BLaER1 (cell line): Measurements from ENCODE around the gene RHOBTB1.
"Not testable (repeated sequence)": the region's sequence is repeated elsewhere in the genome, so short reads cannot be mapped to it uniquely, and the experiment has no call there.

Experiments used
- H3K27ac ChIP-seq: shearing (Covaris generic); formaldehyde crosslinking; 2 replicates; pipeline ENCODE4 v1.8.1; 2022
- H3K27me3 ChIP-seq: shearing (Covaris generic); formaldehyde crosslinking; 2 replicates; pipeline ENCODE4 v1.8.1; 2022
- H3K36me3 ChIP-seq: shearing (Covaris generic); formaldehyde crosslinking; 2 replicates; pipeline ENCODE4 v1.8.1; 2022
- H3K4me1 ChIP-seq: shearing (Covaris generic); formaldehyde crosslinking; 2 replicates; pipeline ENCODE4 v1.8.1; 2022
- H3K4me2 ChIP-seq: shearing (Covaris generic); formaldehyde crosslinking; 2 replicates; pipeline ENCODE4 v1.8.1; 2022
- H3K4me3 ChIP-seq: shearing (Covaris generic); formaldehyde crosslinking; 2 replicates; pipeline ENCODE4 v1.8.1; 2022
- H3K9ac ChIP-seq: shearing (Covaris generic); formaldehyde crosslinking; 2 replicates; pipeline ENCODE4 v1.8.1; 2022
- H3K9me3 ChIP-seq: shearing (Covaris generic); formaldehyde crosslinking; 2 replicates; pipeline ENCODE4 v1.8.1; 2022
- H4K20me1 ChIP-seq: shearing (Covaris generic); formaldehyde crosslinking; 2 replicates; pipeline ENCODE4 v1.8.1; 2022
- Cebpa-rat ChIP-seq: shearing (Covaris generic); IDR thresholded peaks from 2 replicates; pipeline ENCODE4 v1.8.1; 2022

The RHOBTB1 gene

DNA sequence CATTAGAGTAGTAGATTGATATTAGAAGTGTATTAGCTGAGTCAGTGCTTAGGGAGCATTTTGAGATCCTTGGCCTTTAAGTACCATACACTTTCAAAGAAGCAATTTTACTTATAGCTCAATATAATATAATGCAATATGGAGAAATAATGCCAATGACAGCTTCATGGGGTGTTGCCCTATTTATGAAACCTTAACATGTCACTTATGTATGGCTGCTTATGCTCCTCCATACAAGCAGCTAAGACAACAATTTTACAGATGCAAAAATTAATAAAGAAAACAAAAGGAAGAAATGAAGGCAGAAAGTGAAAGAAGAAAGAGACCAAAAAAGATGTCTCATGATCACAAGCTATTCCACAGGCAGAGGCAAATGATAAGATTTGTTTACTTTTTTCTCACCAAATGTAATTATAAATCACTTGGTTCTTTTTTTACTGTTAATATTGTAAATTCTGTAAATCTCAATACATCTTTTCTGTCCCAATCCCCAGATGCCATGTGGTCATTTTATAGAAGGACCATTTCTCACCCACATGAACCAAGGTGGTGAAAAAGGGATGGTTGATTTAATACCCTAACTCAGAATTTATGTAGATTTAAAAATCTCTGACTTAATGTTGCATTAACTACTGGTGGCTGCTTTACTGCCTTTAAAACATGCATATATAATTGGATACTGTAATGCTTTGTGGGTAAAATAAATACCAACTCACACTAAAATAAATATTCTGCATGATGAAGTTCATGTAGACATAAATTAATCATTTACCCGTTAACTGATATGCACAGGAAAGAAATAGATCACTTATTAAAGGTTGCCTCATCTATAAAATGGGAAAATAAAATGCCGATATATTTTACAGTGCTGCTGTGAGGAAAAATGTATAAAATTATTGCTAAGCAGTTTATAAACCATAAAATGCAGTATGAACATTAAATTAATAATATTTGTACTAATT lies 33.5 kb upstream of the RHOBTB1 start:
- Histone ChIP-seq H3K27me3 (no peaks in the 10 kb centered on the region), H3K9me3 (no peaks in the 10 kb centered on the region), H3K4me1 (no peaks in the 10 kb centered on the region), H3K9ac (no peak overlapping the region), H4K20me1 (no peaks in the 10 kb centered on the region), H3K27ac (no peak overlapping the region), H3K4me3 (no peak overlapping the region), H3K4me2 (no peak overlapping the region), H3K36me3 (no peaks in the 10 kb centered on the region)
- no peak for TF ChIP-seq Cebpa-rat

- Histone ChIP-seq H3K27ac (no peak overlapping the region), H3K4me1 (no peaks in the 10 kb centered on the region), H3K4me2 (no peak overlapping the region), H3K9me3 (no peaks in the 10 kb centered on the region), H3K9ac (no peak overlapping the region), H3K27me3 (no peaks in the 10 kb centered on the region), H3K4me3 (no peak overlapping the region), H3K36me3 (no peaks in the 10 kb centered on the region), H4K20me1 (no peaks in the 10 kb centered on the region)
- TF ChIP-seq Cebpa-rat, result no peak
These were observed 32.7 kb upstream of the RHOBTB1 start for GRCh38 chr10:60976687-60977086.

- H3K36me3 ChIP-seq, result no peaks in the 10 kb centered on the region
- no peaks in the 10 kb centered on the region for H3K9me3 ChIP-seq
- H3K9ac ChIP-seq, result no peak overlapping the region
- no peaks in the 10 kb centered on the region for H3K27me3 ChIP-seq
- TF ChIP-seq Cebpa-rat, result no peak
- H3K4me3 ChIP-seq, result no peak overlapping the region
- no peak overlapping the region for H3K4me2 ChIP-seq
- no peaks in the 10 kb centered on the region for H4K20me1 ChIP-seq
- H3K27ac ChIP-seq, result no peak overlapping the region
- H3K4me1 ChIP-seq, result no peaks in the 10 kb centered on the region
These were observed 31.7 kb upstream of the RHOBTB1 start for GRCh38 chr10:60975716-60976115.

DNA sequence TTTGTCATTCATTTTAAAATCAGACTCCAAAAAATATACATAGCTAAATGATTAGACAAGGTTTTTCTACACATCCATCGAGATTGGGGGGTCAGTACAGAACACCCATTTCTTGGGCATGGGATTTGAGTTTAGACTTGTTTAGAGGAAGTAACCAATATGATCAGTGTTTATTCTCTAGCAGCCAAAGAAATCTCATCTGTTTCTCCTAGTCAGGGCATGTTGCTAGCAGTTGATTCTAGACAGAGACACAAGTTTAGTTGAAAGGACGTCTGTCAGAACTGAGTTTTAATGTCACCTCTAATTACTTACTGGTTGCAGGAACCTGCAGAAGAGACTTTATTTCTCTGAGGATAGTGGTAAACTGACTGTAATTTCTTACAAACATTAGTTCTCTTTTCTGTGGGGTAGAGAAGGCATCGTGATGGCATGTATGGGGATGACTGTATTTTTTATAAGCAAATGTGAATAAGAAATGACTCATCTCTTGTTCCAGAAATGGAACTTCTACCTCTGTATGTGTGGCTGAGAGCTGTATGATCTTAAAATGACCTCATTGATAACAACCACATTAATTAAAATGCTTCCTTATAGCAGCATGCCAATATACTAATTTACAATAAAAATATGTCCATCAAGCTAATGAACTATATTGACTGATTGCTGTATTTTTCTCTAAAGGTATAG lies 30.6 kb upstream of the RHOBTB1 start:
- Histone ChIP-seq H3K4me2 (no peak overlapping the region), H4K20me1 (no peaks in the 10 kb centered on the region), H3K27ac (no peak overlapping the region), H3K9ac (no peak overlapping the region), H3K4me3 (no peak overlapping the region), H3K36me3 (no peaks in the 10 kb centered on the region), H3K27me3 (no peaks in the 10 kb centered on the region), H3K9me3 (no peaks in the 10 kb centered on the region), H3K4me1 (no peaks in the 10 kb centered on the region)
- no peak for TF ChIP-seq Cebpa-rat

DNA sequence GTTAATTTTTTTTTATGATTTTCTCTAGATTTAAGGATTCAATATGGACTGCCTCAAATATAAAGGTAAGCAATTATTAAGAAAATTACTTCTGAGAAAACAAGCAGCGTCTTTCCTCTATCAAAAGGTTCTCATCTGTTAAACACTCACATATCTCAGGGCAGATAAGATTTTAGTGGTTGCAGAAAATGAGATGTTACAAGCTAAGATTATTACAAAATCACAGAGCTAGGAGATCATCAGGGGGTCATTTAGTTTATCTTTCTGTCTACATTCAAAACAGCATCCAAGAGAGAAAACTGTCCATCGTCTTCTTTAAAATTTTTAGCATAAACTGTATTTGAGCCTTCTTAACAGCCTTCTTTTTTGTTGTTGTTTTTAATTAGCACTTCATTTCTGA lies 29.1 kb upstream of the RHOBTB1 start:
- Histone ChIP-seq H3K27me3 (no peaks in the 10 kb centered on the region), H3K4me2 (no peak overlapping the region), H3K4me3 (no peak overlapping the region), H3K4me1 (peaks cover 2% of the 10 kb centered on the region), H3K9ac (no peak overlapping the region), H3K9me3 (no peaks in the 10 kb centered on the region), H3K27ac (no peak overlapping the region), H3K36me3 (no peaks in the 10 kb centered on the region), H4K20me1 (no peaks in the 10 kb centered on the region)
- TF ChIP-seq Cebpa-rat, result no peak

DNA sequence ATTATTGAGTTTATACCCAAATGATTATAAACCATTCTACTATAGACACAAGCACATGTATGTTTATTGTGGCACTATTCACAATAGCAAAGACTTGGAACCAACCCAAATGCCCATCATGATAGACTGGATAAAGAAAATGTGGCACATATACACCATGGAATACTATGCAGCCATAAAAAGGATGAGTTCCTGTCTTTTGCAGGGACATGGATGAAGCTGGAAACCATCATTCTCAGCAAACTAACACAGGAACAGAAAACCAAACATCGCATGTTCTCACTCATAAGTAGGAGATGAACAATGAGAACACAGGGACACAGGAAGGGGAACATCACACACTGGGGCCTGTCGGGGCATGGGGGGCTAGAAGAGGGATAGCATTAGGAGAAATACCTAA lies 28.2 kb upstream of the RHOBTB1 start:
- H3K4me3 ChIP-seq, H4K20me1 ChIP-seq, H3K9ac ChIP-seq, H3K4me2 ChIP-seq, H3K27ac ChIP-seq, H3K36me3 ChIP-seq, H3K9me3 ChIP-seq, H3K27me3 ChIP-seq: not testable (repeated sequence)
- H3K4me1 ChIP-seq, result peaks cover 11% of the 10 kb centered on the region

DNA sequence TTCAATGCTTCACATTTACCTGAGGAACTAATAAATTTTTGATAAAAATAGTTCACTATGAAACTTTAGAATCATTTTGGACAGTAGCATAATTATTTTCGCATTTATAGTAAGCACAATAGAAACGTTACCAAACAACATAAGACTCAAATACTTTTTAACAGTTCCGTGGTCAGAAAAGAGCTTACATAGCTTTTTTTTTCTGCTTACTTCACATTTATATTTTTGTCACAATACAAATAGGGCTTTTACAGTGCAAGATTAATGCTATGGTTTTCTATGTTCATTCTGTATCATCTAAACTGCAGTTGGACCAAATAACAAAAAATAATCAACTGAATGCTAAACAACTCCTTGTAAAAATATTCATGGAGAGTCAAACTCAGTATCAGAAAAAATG lies 26.5 kb upstream of the RHOBTB1 start:
- no peak for TF ChIP-seq Cebpa-rat
- H3K4me3 ChIP-seq, result no peak overlapping the region
- H3K27me3 ChIP-seq, result no peaks in the 10 kb centered on the region
- no peaks in the 10 kb centered on the region for H3K9me3 ChIP-seq
- H3K36me3 ChIP-seq, result no peaks in the 10 kb centered on the region
- H3K4me2 ChIP-seq, result no peak overlapping the region
- peaks cover 12% of the 10 kb centered on the region for H3K4me1 ChIP-seq
- H3K27ac ChIP-seq, result no peak overlapping the region
- no peak overlapping the region for H3K9ac ChIP-seq
- H4K20me1 ChIP-seq, result no peaks in the 10 kb centered on the region

- H3K4me1 ChIP-seq, result peaks cover 12% of the 10 kb centered on the region
- no peak for TF ChIP-seq Cebpa-rat
These were observed 24.5 kb upstream of the RHOBTB1 start for GRCh38 chr10:60968504-60968903.

DNA sequence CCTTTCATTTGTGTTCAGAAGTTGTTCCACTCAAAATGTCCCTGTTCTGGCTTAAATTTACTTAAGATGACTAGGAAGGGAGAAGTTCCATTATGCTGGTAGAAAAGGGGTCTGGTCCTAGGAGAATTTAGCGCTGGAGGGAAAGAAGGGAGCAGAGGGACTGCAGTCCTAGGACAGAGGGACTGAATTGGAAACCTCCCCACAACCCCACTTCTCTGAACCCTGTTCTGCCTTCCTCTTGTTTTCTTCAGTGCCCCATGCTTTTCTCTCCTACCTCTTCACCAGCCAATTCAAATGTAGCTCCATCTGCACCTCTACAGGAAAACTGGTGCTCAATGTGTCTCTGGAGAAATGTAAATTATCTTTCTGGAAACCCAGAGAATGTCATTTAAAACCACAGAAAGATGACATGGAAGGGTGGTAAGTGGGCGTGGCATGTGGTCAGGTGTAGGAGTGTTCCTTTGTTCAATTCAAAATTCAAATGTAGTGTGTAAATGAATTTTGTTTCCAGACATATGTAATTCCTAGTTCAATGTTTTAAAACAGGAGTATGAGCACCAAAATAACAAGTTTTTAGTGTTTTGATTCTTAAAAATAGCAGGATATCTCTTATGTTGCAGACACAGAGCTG lies 24.0 kb upstream of the RHOBTB1 start:
- Histone ChIP-seq H3K4me3 (no peak overlapping the region), H3K27me3 (no peaks in the 10 kb centered on the region), H3K27ac (no peak overlapping the region), H3K4me1 (peaks cover 12% of the 10 kb centered on the region), H3K4me2 (peak overlapping the region; percentile 45), H3K9ac (no peak overlapping the region), H4K20me1 (no peaks in the 10 kb centered on the region), H3K36me3 (no peaks in the 10 kb centered on the region), H3K9me3 (no peaks in the 10 kb centered on the region)
- TF ChIP-seq Cebpa-rat, result no peak

More at GRCh38 chr10:60968504-60968903, 24.5 kb upstream of the RHOBTB1 start:
- Histone ChIP-seq H3K9ac (no peak overlapping the region), H3K36me3 (no peaks in the 10 kb centered on the region), H3K27ac (no peak overlapping the region), H3K9me3 (no peaks in the 10 kb centered on the region), H3K27me3 (no peaks in the 10 kb centered on the region), H3K4me3 (no peak overlapping the region), H4K20me1 (no peaks in the 10 kb centered on the region), H3K4me2 (no peak overlapping the region; the same call in 1 of the 2 replicates)

DNA sequence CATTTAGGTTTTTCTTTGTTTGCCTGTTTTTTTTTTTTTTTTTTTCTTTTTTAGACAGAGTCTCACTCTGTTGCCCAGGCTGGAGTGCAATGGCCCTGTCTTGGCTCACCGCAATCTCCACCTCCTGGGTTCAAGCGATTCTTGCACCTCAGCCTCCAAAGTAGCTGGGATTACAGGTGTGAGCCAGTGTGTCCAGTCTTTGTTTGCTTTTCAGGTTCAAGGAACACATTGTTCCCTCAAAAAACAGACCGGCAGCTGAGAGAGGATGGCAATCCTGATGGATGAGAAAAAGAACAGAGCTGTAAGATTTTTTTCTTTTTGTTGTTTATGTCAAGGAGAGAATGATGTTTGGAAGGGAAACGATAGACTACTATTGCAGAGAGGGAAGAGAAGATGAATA lies 23.3 kb upstream of the RHOBTB1 start:
- no peaks in the 10 kb centered on the region for H3K9me3 ChIP-seq
- H3K27me3 ChIP-seq, result no peaks in the 10 kb centered on the region
- no peak overlapping the region for H3K4me3 ChIP-seq
- TF ChIP-seq Cebpa-rat, result no peak
- H3K4me2 ChIP-seq, result peak overlapping the region; percentile 45; the same call in 1 of the 2 replicates
- H3K9ac ChIP-seq, result no peak overlapping the region
- no peaks in the 10 kb centered on the region for H3K36me3 ChIP-seq
- no peaks in the 10 kb centered on the region for H4K20me1 ChIP-seq
- peaks cover 12% of the 10 kb centered on the region for H3K4me1 ChIP-seq
- H3K27ac ChIP-seq, result no peak overlapping the region
